Measurements from ENCODE around the gene USP1.

The USP1 gene

DNA sequence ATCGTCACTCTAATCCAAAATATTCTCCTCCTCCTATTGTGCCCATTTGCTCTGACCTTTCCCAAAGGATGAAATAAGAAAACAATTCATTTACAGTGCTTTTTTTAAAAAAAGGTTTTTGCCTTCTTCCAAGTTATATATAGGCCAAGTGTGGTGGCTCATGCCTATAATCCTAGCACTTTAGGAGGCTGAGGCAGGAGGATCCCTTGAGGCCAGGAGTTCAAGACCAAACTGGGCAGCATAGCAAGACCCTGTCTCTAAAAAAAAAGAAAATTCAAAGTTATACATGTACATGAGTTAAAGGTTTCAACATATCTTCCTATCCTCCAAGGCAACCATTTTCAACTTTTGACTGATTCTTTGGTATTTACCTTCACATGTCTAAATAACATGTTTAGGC lies 10.1 kb upstream of the USP1 start:
- TF ChIP-seq, protein P1, sequence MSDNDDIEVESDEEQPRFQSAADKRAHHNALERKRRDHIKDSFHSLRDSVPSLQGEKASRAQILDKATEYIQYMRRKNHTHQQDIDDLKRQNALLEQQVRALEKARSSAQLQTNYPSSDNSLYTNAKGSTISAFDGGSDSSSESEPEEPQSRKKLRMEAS (IDR thresholded peaks at IDR 0.05; ENCODE audit: low read depth, low read length): no peak
- no peak for TF ChIP-seq POLR2A (IDR thresholded peaks at IDR 0.05; ENCODE audit: extremely low read depth, insufficient read length)
- DNase-seq (ENCODE audit: low read depth): no peak
- no peak overlapping the region for H3K4me3 ChIP-seq (ENCODE audit: low read depth, low read length)

DNA sequence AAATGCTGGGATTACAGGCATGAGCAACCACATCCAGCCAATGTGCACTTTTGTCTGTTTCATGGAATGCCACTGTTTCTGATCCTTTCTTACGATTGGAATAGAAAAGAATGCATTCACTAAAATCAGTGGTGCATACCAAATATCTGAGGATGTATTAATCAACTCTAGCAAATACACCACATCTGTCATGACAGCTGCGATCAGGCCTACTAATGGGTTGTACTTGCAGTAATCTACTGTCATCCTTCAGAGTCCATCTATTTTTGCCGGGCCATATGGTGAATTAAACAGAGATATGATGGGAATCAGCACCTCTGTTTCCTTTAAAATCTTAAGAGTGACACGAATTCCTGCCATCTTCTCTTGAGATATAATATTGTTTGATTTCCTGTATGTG lies 8.5 kb upstream of the USP1 start:
- TF ChIP-seq MYC (IDR thresholded peaks at IDR 0.05; ENCODE audit: low read depth, low read length) (no peak), POLR2A (IDR thresholded peaks at IDR 0.05; ENCODE audit: extremely low read depth, insufficient read length) (no peak)
- TF ChIP-seq, protein P2, sequence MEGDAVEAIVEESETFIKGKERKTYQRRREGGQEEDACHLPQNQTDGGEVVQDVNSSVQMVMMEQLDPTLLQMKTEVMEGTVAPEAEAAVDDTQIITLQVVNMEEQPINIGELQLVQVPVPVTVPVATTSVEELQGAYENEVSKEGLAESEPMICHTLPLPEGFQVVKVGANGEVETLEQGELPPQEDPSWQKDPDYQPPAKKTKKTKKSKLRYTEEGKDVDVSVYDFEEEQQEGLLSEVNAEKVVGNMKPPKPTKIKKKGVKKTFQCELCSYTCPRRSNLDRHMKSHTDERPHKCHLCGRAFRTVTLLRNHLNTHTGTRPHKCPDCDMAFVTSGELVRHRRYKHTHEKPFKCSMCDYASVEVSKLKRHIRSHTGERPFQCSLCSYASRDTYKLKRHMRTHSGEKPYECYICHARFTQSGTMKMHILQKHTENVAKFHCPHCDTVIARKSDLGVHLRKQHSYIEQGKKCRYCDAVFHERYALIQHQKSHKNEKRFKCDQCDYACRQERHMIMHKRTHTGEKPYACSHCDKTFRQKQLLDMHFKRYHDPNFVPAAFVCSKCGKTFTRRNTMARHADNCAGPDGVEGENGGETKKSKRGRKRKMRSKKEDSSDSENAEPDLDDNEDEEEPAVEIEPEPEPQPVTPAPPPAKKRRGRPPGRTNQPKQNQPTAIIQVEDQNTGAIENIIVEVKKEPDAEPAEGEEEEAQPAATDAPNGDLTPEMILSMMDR (IDR thresholded peaks at IDR 0.05; ENCODE audit: low read depth, low read length): no peak
- TF ChIP-seq, protein P1 (IDR thresholded peaks at IDR 0.05; ENCODE audit: low read depth, low read length): no peak
- no peak overlapping the region for H3K4me3 ChIP-seq (ENCODE audit: low read depth, low read length)
- no peak for DNase-seq (ENCODE audit: low read depth)

DNA sequence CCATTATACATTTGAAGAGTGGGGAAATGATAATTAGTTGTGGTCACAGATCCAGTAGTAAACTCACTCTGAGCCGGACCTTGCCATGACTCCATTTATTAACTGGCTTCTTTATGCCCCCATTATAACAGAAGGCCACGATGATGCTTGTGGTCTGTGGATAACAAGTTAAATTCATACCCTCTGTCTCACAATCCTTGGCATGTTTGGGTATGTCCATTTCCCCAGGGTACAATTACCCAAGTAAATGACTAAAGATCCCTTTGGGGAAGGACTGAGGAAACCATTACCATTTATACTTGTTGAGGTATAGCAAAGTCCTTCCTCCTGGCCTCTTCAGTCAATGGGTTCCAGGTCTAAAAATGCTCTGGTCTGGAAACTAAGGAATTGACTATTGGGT lies 7.3 kb upstream of the USP1 start:
- no peak overlapping the region for H3K4me3 ChIP-seq (ENCODE audit: low read depth, low read length)
- no peak for DNase-seq (ENCODE audit: low read depth)
- TF ChIP-seq POLR2A (IDR thresholded peaks at IDR 0.05; ENCODE audit: extremely low read depth, insufficient read length) (no peak), MYC (IDR thresholded peaks at IDR 0.05; ENCODE audit: low read depth, low read length) (no peak)
- TF ChIP-seq, protein P1 (IDR thresholded peaks at IDR 0.05; ENCODE audit: low read depth, low read length): no peak
- TF ChIP-seq, protein P2 (IDR thresholded peaks at IDR 0.05; ENCODE audit: low read depth, low read length): no peak

DNA sequence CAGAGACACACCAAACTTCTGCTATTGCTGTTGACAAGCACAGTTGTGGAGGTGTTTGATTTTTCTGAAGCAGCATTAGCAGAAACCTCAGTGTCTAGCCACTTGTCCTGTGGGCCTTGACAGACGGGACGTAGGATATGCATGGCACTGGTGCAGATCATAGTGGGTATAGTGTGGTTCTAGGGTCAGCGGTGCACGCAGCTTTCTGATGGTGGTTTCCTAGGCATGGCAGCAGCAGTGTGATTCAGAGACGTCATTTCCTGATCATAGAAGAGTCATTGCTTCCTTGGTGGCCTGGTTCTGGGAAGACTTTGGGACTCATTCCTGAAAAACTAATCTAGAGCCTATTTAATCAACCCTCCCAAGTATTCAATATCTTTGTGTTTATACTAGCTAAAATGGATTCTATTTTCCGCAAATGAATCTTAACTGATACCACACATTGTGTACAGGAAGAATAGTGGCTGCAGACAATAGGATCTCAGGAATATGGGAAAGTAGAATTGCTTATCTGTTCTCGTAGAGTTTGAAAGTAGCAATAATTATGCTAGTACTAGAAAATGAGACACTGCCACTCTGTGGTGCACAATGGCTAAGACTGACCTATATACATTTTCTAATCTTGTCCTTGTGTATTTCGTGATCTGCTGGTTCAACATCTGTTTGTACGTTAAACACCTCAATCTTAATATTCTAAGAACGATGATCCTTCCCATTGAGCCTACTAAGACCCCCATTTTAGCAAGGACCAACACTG lies 2.8 kb upstream of the USP1 start:
- TF ChIP-seq POLR2A (IDR thresholded peaks at IDR 0.05; ENCODE audit: extremely low read depth, insufficient read length) (no peak), MYC (IDR thresholded peaks at IDR 0.05; ENCODE audit: low read depth, low read length) (no peak)
- TF ChIP-seq, protein P1 (IDR thresholded peaks at IDR 0.05; ENCODE audit: low read depth, low read length): no peak
- TF ChIP-seq, protein P2 (IDR thresholded peaks at IDR 0.05; ENCODE audit: low read depth, low read length): no peak
- DNase-seq (ENCODE audit: low read depth): peak; percentile 18
- H3K4me3 ChIP-seq (ENCODE audit: low read depth, low read length): no peak overlapping the region

DNA sequence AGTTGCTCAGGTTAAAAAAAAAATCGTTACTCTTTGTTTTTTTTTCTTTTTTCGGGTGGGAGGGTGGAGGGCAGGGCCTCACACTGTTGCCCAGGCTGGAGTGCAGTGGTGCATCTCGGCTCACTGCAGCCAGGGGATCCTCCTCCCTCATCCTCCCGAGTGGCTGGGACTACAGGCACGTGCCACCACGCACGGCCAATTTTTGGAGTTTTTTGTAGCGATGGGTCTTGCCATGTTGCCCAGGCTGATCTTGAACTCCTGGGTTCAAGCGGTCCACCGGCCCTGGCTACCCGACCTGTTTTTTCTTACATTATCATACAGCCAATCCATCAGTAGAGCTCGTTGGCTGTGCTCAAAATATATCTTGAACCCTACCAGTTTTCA lies 2.2 kb upstream of the USP1 start:
- TF ChIP-seq, protein P2 (IDR thresholded peaks at IDR 0.05; ENCODE audit: low read depth, low read length): no peak
- TF ChIP-seq MYC (IDR thresholded peaks at IDR 0.05; ENCODE audit: low read depth, low read length): no peak
- TF ChIP-seq, protein P1 (IDR thresholded peaks at IDR 0.05; ENCODE audit: low read depth, low read length): no peak
- no peak for TF ChIP-seq POLR2A (IDR thresholded peaks at IDR 0.05; ENCODE audit: extremely low read depth, insufficient read length)
- no peak for DNase-seq (ENCODE audit: low read depth)
- H3K4me3 ChIP-seq (ENCODE audit: low read depth, low read length): no peak overlapping the region

DNA sequence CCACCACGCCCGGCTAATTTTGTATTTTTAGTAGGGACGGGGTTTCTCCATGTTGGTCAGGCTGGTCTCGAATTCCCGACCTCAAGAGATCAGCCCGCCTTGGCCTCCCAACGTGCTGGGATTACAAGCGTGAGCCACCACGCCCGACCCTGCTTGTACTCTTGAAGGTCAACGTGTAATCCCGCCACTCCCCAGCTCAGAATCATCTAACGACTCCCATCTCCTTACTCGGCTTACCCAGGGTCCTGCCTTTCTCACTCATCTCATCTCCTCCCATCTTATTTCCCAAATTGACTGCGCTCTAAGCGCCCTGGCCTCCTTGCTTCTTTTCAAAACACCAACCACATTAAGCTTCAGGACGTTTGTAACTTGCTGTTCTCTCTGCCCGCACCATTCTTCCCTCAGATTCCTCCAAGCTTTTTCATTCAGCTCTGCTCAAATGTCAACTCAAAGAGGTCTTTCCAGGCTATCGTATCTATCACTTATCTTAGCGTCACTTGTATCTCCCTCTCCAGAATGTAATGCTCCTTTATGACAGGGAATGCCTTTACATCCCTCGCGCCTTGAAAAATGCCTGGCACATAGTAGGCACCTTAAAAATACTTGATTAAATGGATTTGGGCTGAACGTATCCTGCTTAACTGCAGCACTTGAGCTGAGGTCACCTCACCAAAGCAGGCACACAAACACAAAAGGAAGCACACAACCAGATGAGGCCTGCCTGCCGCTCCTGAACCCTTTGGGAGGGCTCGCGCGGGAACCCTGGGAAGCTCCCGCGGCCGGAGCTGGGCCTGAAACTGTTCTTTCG lies 1.4 kb upstream of the USP1 start:
- DNase-seq (ENCODE audit: low read depth): peak; percentile 21
- H3K4me3 ChIP-seq (ENCODE audit: low read depth, low read length): peak overlapping the region; percentile 92
- TF ChIP-seq MYC (IDR thresholded peaks at IDR 0.05; ENCODE audit: low read depth, low read length) (no peak), POLR2A (IDR thresholded peaks at IDR 0.05; ENCODE audit: extremely low read depth, insufficient read length) (no peak)
- TF ChIP-seq, protein P2 (IDR thresholded peaks at IDR 0.05; ENCODE audit: low read depth, low read length): no peak
- TF ChIP-seq, protein P1 (IDR thresholded peaks at IDR 0.05; ENCODE audit: low read depth, low read length): no peak
